ENCODE data around the gene PRTG. TPM values are rescaled to one million over a fixed set of nuclear protein-coding genes. Genes with fewer than 3 reads are reported as not detected.
"Not testable (repeated sequence)": the region's sequence is repeated elsewhere in the genome, so short reads cannot be mapped to it uniquely, and the experiment has no call there.

PRTG gene
- polyA plus RNA-seq, 4 donors, result 7.0 to 16.0 (median 12.8) TPM

GRCh38 chr15:55652359-55652758 is 90.6 kb downstream of the PRTG start:
- no peak for DNase-seq (ENCODE audit: low read depth in 4 of 4, low spot score in 3 of 4)

- DNase-seq (ENCODE audit: low read depth in 4 of 4, low spot score in 3 of 4), result no peak
These were observed 93.9 kb downstream of the PRTG start for GRCh38 chr15:55649058-55649423.

- DNase-seq (ENCODE audit: low read depth in 4 of 4, low spot score in 3 of 4), result no peak
These were observed 104.2 kb downstream of the PRTG start for GRCh38 chr15:55638764-55639163.

- DNase-seq (ENCODE audit: low read depth in 4 of 4, low spot score in 3 of 4), result no peak
These were observed 105.9 kb downstream of the PRTG start for GRCh38 chr15:55637086-55637485.

GRCh38 chr15:55633731-55634130 is 109.2 kb downstream of the PRTG start:
- no peak for DNase-seq (ENCODE audit: low read depth in 4 of 4, low spot score in 3 of 4)

GRCh38 chr15:55632434-55632833 is 110.5 kb downstream of the PRTG start:
- DNase-seq (ENCODE audit: low read depth in 4 of 4, low spot score in 3 of 4), result no peak

GRCh38 chr15:55630858-55631257 is 112.1 kb downstream of the PRTG start:
- DNase-seq (ENCODE audit: low read depth in 4 of 4, low spot score in 3 of 4), result no peak

GRCh38 chr15:55628369-55628730 is 114.6 kb downstream of the PRTG start:
- no peak for DNase-seq (ENCODE audit: low read depth in 4 of 4, low spot score in 3 of 4)

- no peak for DNase-seq (ENCODE audit: low read depth in 4 of 4, low spot score in 3 of 4)
These were observed 115.1 kb downstream of the PRTG start for GRCh38 chr15:55627730-55628368.

- no peak for DNase-seq (ENCODE audit: low read depth in 4 of 4, low spot score in 3 of 4)
These were observed 123.2 kb downstream of the PRTG start for GRCh38 chr15:55619783-55620182.

- no peak for DNase-seq (ENCODE audit: low read depth in 4 of 4, low spot score in 3 of 4)
These were observed 124.6 kb downstream of the PRTG start for GRCh38 chr15:55618387-55618786.

- DNase-seq (ENCODE audit: low read depth in 4 of 4, low spot score in 3 of 4), result no peak
These were observed 127.5 kb downstream of the PRTG start for GRCh38 chr15:55615445-55615844.

GRCh38 chr15:55613727-55614126 is 129.2 kb downstream of the PRTG start:
- DNase-seq (ENCODE audit: low read depth in 4 of 4, low spot score in 3 of 4), result no peak

- DNase-seq (ENCODE audit: low read depth in 4 of 4, low spot score in 3 of 4), result no peak
These were observed 136.7 kb downstream of the PRTG start for GRCh38 chr15:55606214-55606613.

- no peak for DNase-seq (ENCODE audit: low read depth in 4 of 4, low spot score in 3 of 4)
These were observed 141.6 kb downstream of the PRTG start for GRCh38 chr15:55601374-55601773.

GRCh38 chr15:55599439-55599838 is 143.5 kb downstream of the PRTG start:
- DNase-seq (ENCODE audit: low read depth in 4 of 4, low spot score in 3 of 4), result no peak

GRCh38 chr15:55593019-55593418 is 149.9 kb downstream of the PRTG start:
- not testable (repeated sequence) for DNase-seq (ENCODE audit: low read depth in 4 of 4, low spot score in 3 of 4)

GRCh38 chr15:55590788-55591187 is 152.2 kb downstream of the PRTG start:
- no peak for DNase-seq (ENCODE audit: low read depth in 4 of 4, low spot score in 3 of 4)

GRCh38 chr15:55589287-55589686 is 153.7 kb downstream of the PRTG start:
- peak in 1 of 4 donors; percentile 8 for DNase-seq (ENCODE audit: low read depth in 4 of 4, low spot score in 3 of 4)

- peak in 1 of 4 donors; percentile 41 for DNase-seq (ENCODE audit: low read depth in 4 of 4, low spot score in 3 of 4)
These were observed 154.2 kb downstream of the PRTG start for GRCh38 chr15:55588815-55589115.

- DNase-seq (ENCODE audit: low read depth in 4 of 4, low spot score in 3 of 4), result peak in 3 of 4 donors; percentile 50 to 61 (median 50)
These were observed 154.7 kb downstream of the PRTG start, which contains the start of gene PYGO1 for GRCh38 chr15:55588070-55588814. Gene PYGO1, minus strand, starts transcription at chr15:55588345. Its CDS starts 462 bp downstream, at chr15:55587883.

GRCh38 chr15:55587321-55588069 is 155.5 kb downstream of the PRTG start:
- peak in 1 of 4 donors; percentile 40 for DNase-seq (ENCODE audit: low read depth in 4 of 4, low spot score in 3 of 4)

Data from left renal pelvis (tissue), 4 donors.